ENCODE results near the gene AKIP1. TPM values are rescaled to one million over a fixed set of nuclear protein-coding genes. Genes with fewer than 3 reads are reported as not detected.

AKIP1 gene
- 39.8 and 43.1 TPM in 2 replicates for total RNA-seq

- Histone ChIP-seq H3K4me3 (ENCODE audit: low read depth, low read length) (peak within 1 kb of the TSS; percentile 74), H3K27me3 (ENCODE audit: control insufficient read depth, insufficient read depth, low read length) (no peaks in the 10 kb centered on the region), H3K36me3 (ENCODE audit: control insufficient read depth, insufficient read depth, low read length) (no peaks in the 10 kb centered on the region)
- peak; percentile 60 for DNase-seq (ENCODE audit: low read depth)
- no peak for TF ChIP-seq CTCF (IDR thresholded peaks at IDR 0.05; ENCODE audit: insufficient read depth, low read length, poor library complexity, severe bottlenecking)
Measured at GRCh38 chr11:8911029-8911823, at the start of gene AKIP1. AKIP1 (plus strand) TSS chr11:8911189; CDS start chr11:8911450, 261 bp downstream.

DNA sequence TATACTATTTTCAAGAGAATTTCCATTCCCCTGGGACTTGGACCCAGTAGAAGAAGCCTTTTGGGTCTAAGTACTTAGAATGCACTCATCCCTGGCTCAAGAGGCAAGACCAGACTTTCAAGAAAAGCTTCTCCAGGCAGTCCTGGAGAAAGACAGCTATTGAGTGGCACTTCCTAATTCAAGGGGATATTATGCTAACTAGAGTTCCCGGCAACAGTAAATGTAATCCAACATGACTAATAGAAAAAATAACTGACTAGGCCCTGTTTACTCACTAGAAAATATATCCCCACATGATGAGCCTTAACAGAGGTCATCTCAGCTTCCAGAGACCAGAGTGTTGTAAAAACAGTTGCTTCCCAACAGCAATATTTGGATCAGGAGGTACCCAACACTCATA lies 47.2 kb upstream of the AKIP1 start:
- DNase-seq (ENCODE audit: low read depth), result no peak
- no peak for TF ChIP-seq CTCF (IDR thresholded peaks at IDR 0.05; ENCODE audit: insufficient read depth, low read length, poor library complexity, severe bottlenecking)
- H3K27me3 ChIP-seq (ENCODE audit: control insufficient read depth, insufficient read depth, low read length), result no peaks in the 10 kb centered on the region

GRCh38 chr11:8865304-8865703 lies 45.7 kb upstream of the AKIP1 start:
- H3K27me3 ChIP-seq (ENCODE audit: control insufficient read depth, insufficient read depth, low read length), result no peaks in the 10 kb centered on the region
- H3K36me3 ChIP-seq (ENCODE audit: control insufficient read depth, insufficient read depth, low read length), result no peaks in the 10 kb centered on the region
- H3K4me3 ChIP-seq (ENCODE audit: low read depth, low read length), result no peak overlapping the region
- no peak for DNase-seq (ENCODE audit: low read depth)
- TF ChIP-seq CTCF (IDR thresholded peaks at IDR 0.05; ENCODE audit: insufficient read depth, low read length, poor library complexity, severe bottlenecking), result no peak

More for the DNA sequence above, 47.2 kb upstream of the AKIP1 start:
- Histone ChIP-seq H3K4me3 (ENCODE audit: low read depth, low read length) (no peak overlapping the region), H3K36me3 (ENCODE audit: control insufficient read depth, insufficient read depth, low read length) (no peaks in the 10 kb centered on the region)

GRCh38 chr11:8867035-8867434 lies 44.0 kb upstream of the AKIP1 start:
- Histone ChIP-seq H3K36me3 (ENCODE audit: control insufficient read depth, insufficient read depth, low read length) (no peaks in the 10 kb centered on the region), H3K27me3 (ENCODE audit: control insufficient read depth, insufficient read depth, low read length) (no peaks in the 10 kb centered on the region), H3K4me3 (ENCODE audit: low read depth, low read length) (no peak overlapping the region)
- no peak for TF ChIP-seq CTCF (IDR thresholded peaks at IDR 0.05; ENCODE audit: insufficient read depth, low read length, poor library complexity, severe bottlenecking)
- no peak for DNase-seq (ENCODE audit: low read depth)

DNA sequence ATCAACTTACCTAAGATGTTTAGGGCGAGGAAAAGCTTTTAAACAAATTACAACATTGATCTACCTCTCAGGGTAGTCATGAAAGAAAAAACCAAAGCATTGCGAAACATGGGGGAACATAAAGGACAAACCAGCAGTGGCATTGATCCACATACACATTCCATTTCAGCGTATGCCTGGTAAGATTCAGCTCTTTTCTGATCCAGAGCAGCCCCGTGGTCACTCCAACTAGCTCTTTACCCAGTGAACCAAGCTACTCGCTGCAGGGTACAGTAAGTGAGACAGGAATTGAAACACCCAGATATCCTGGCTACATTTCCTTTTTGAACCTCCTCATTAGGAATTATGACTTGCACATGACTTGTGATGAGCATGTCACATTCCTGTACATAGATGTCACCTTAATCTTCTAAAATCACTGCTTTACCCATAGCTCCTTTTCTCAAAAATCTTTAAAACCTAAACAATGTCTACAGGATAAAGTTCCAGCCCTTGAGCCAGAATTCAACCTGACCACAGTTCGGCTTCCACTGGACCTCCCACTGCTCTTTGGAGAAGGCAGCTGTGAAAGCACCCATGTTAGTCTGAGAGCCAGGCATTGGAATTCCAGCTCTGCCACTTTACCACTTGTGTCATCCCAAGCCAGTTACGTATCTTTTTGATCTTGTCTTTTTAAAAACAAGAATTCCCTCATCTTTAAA lies 42.9 kb upstream of the AKIP1 start:
- DNase-seq (ENCODE audit: low read depth), result no peak
- no peak for TF ChIP-seq CTCF (IDR thresholded peaks at IDR 0.05; ENCODE audit: insufficient read depth, low read length, poor library complexity, severe bottlenecking)
- no peak overlapping the region for H3K4me3 ChIP-seq (ENCODE audit: low read depth, low read length)
- no peaks in the 10 kb centered on the region for H3K36me3 ChIP-seq (ENCODE audit: control insufficient read depth, insufficient read depth, low read length)
- H3K27me3 ChIP-seq (ENCODE audit: control insufficient read depth, insufficient read depth, low read length), result no peaks in the 10 kb centered on the region

Data from kidney epithelial cell (primary cell).